Smooth muscle cell (in vitro differentiated cells): ENCODE data around the gene NRL. TPM values are rescaled to one million over a fixed set of nuclear protein-coding genes. Genes with fewer than 3 reads are reported as not detected.

Experiments
- DNase-seq: peaks from one replicate; lab custom pipeline; 2025; ENCODE audit not compliant: unreplicated experiment; lab: John Stamatoyannopoulos, UW
- H2AFZ ChIP-seq: fragments of 200-600 bp; sonication (generic); 2 replicates; pipeline ENCODE4 v1.6.0; 2016; ENCODE audit warnings: antibody characterized with exemption, low read depth, mild to moderate bottlenecking
- H3F3A ChIP-seq: fragments of 200-600 bp; sonication (generic); 2 replicates; pipeline ENCODE4 v1.6.0; 2017; ENCODE audit warnings: antibody characterized with exemption, low read depth
- H3K27ac ChIP-seq: fragments of 200-600 bp; sonication (generic); 2 replicates; pipeline ENCODE4 v1.5.1; 2016; ENCODE audit warnings: low read depth, mild to moderate bottlenecking
- H3K27me3 ChIP-seq: fragments of 200-600 bp; sonication (generic); 2 replicates; pipeline ENCODE4 v1.6.1; 2016; ENCODE audit warnings: low read depth, mild to moderate bottlenecking
- H3K36me3 ChIP-seq: fragments of 200-600 bp; sonication (generic); 2 replicates; pipeline ENCODE4 v1.5.1; 2016; ENCODE audit warnings: low read depth
- H3K4me1 ChIP-seq: fragments of 200-600 bp; sonication (generic); 2 replicates; pipeline ENCODE4 v1.5.1; 2016; ENCODE audit warnings: low read depth
- H3K4me2 ChIP-seq: fragments of 200-600 bp; sonication (generic); 2 replicates; pipeline ENCODE4 v1.6.0; 2016; ENCODE audit warnings: mild to moderate bottlenecking
- H3K4me3 ChIP-seq: fragments of 200-600 bp; sonication (generic); 2 replicates; pipeline ENCODE4 v1.5.1; 2016; ENCODE audit warnings: mild to moderate bottlenecking
- H3K79me2 ChIP-seq: fragments of 200-600 bp; sonication (generic); 2 replicates; pipeline ENCODE4 v1.6.0; 2016; ENCODE audit warnings: low read depth, mild to moderate bottlenecking
- H3K9ac ChIP-seq: fragments of 200-600 bp; sonication (generic); 2 replicates; pipeline ENCODE4 v1.6.0; 2016; ENCODE audit warnings: low read depth
- H3K9me3 ChIP-seq: fragments of 200-600 bp; sonication (generic); replicated peaks from 2 replicates; pipeline ENCODE4 v1.5.1; 2016; ENCODE audit warnings: low read depth
- H4K20me1 ChIP-seq: fragments of 200-600 bp; sonication (generic); 2 replicates; pipeline ENCODE4 v1.6.0; 2016; ENCODE audit warnings: low read depth
- CTCF ChIP-seq: fragments of 200-600 bp; sonication (generic); IDR thresholded peaks from 2 replicates; pipeline ENCODE4 v1.5.1; 2017; ENCODE audit warnings: borderline replicate concordance, mild to moderate bottlenecking, antibody characterized with exemption; ENCODE audit not compliant: insufficient read depth, poor library complexity, severe bottlenecking
- WGBS: methylation state at CpG from one replicate; pipeline ENCODE4 v1.1.7; 2016; ENCODE audit warnings: low lambda C conversion rate; 5-methylcytosine and 5-hydroxymethylcytosine counted together
- polyA plus RNA-seq: library from polyadenylated mRNA; unstranded; fragments of >200 nt; fragmentation: Nextera tagmentation; extraction: Ambion mirVana; gene quantifications from 2 replicates; pipeline ENCODE4 v1.2.1, GENCODE V29; 2016
- total RNA-seq: library from RNA; depleted of rRNA; stranded (reverse); fragments of >200 nt; gene quantifications from 2 replicates; pipeline ENCODE4 v1.2.3, GENCODE V29; 2014

Gene NRL
- total and polyA plus RNA-seq, 2 experiments from 2014 or later: 1.3 to 1.9 TPM

- Histone ChIP-seq H3K36me3 (no peaks in the 10 kb centered on the region), H3K27ac (no peak overlapping the region), H3K4me1 (peaks cover 18% of the 10 kb centered on the region), H2AFZ (peak overlapping the region; percentile 72), H3K4me3 (peak overlapping the region; percentile 98), H3F3A (no peaks in the 10 kb centered on the region), H3K4me2 (peak overlapping the region; percentile 93), H3K79me2 (peaks cover 16% of the 10 kb centered on the region), H3K27me3 (no peaks in the 10 kb centered on the region), H3K9me3 (no peaks in the 10 kb centered on the region), H4K20me1 (peaks cover 8% of the 10 kb centered on the region), H3K9ac (no peak overlapping the region)
- no peak for TF ChIP-seq CTCF
- WGBS: 15% methylated on average over 9 of the region's 9 CpGs
- DNase-seq: no peak
These were observed 20.8 kb upstream of the NRL start for GRCh38 chr14:24135584-24135833.

GRCh38 chr14:24133735-24134134, 19.0 kb upstream of the NRL start:
- WGBS: 94% methylated on average over 1 of the region's 1 CpG
- peaks cover 10% of the 10 kb centered on the region for H3K4me1 ChIP-seq

GRCh38 chr14:24132976-24133375, 18.2 kb upstream of the NRL start:
- H2AFZ ChIP-seq: no peak overlapping the region
- H3K27ac ChIP-seq: no peak overlapping the region
- H3K4me3 ChIP-seq: no peak overlapping the region
- H3K4me1 ChIP-seq: peaks cover 10% of the 10 kb centered on the region
- H3K9me3 ChIP-seq: no peaks in the 10 kb centered on the region
- no peak overlapping the region for H3K9ac ChIP-seq
- 92% methylated on average over 2 of the region's 2 CpGs for WGBS
- H4K20me1 ChIP-seq: no peaks in the 10 kb centered on the region
- no peaks in the 10 kb centered on the region for H3K27me3 ChIP-seq
- no peak overlapping the region for H3K4me2 ChIP-seq
- H3F3A ChIP-seq: no peaks in the 10 kb centered on the region
- no peaks in the 10 kb centered on the region for H3K79me2 ChIP-seq
- no peak for TF ChIP-seq CTCF
- DNase-seq: no peak
- no peaks in the 10 kb centered on the region for H3K36me3 ChIP-seq

More at GRCh38 chr14:24133735-24134134, 19.0 kb upstream of the NRL start:
- no peak for DNase-seq
- no peak overlapping the region for H2AFZ ChIP-seq
- H3K79me2 ChIP-seq: no peaks in the 10 kb centered on the region
- no peaks in the 10 kb centered on the region for H3F3A ChIP-seq
- H3K27ac ChIP-seq: no peak overlapping the region
- no peaks in the 10 kb centered on the region for H3K9me3 ChIP-seq
- no peaks in the 10 kb centered on the region for H3K36me3 ChIP-seq
- H3K4me2 ChIP-seq: no peak overlapping the region
- no peaks in the 10 kb centered on the region for H4K20me1 ChIP-seq
- H3K27me3 ChIP-seq: no peaks in the 10 kb centered on the region
- no peak for TF ChIP-seq CTCF
- H3K4me3 ChIP-seq: no peak overlapping the region
- no peak overlapping the region for H3K9ac ChIP-seq

GRCh38 chr14:24132061-24132685, 17.4 kb upstream of the NRL start:
- Histone ChIP-seq H3F3A (no peaks in the 10 kb centered on the region), H3K36me3 (no peaks in the 10 kb centered on the region), H3K4me3 (no peak overlapping the region), H3K9ac (no peak overlapping the region), H3K4me2 (no peak overlapping the region), H3K4me1 (peaks cover 10% of the 10 kb centered on the region), H3K27ac (no peak overlapping the region), H3K9me3 (no peaks in the 10 kb centered on the region), H2AFZ (no peak overlapping the region), H3K27me3 (no peaks in the 10 kb centered on the region), H3K79me2 (no peaks in the 10 kb centered on the region), H4K20me1 (no peaks in the 10 kb centered on the region)
- 88% methylated on average over 23 of the region's 24 CpGs for WGBS
- TF ChIP-seq CTCF: no peak
- DNase-seq: no peak
